BE2C (cell line): ENCODE results near the gene AKAP13.

Experiments used
- DNase-seq: peaks from one replicate; pipeline ENCODE4 v3.0.0-alpha.2; 2020
- H3K27me3 ChIP-seq: fragments of 250-450 bp; sonication (Bioruptor Pico); 2 replicates; pipeline ENCODE4 v1.5.1; 2020; ENCODE audit warnings: mild to moderate bottlenecking
- H3K36me3 ChIP-seq: fragments of 250-450 bp; sonication (Bioruptor Pico); 2 replicates; pipeline ENCODE4 v1.5.1; 2020; ENCODE audit warnings: mild to moderate bottlenecking
- H3K4me1 ChIP-seq: fragments of 250-450 bp; sonication (Bioruptor Pico); 2 replicates; pipeline ENCODE4 v1.5.1; 2020
- H3K4me3 ChIP-seq: 2 replicates; pipeline ENCODE4 v1.5.1; 2011; ENCODE audit warnings: low read depth, low read length
- H3K9me3 ChIP-seq: fragments of 250-450 bp; sonication (Bioruptor Pico); 2 replicates; pipeline ENCODE4 v1.5.1; 2020
- CTCF ChIP-seq: IDR thresholded peaks from 2 replicates; pipeline ENCODE4 v1.5.1; 2012; ENCODE audit warnings: mild to moderate bottlenecking, low read depth, low read length

AKAP13 gene

DNA sequence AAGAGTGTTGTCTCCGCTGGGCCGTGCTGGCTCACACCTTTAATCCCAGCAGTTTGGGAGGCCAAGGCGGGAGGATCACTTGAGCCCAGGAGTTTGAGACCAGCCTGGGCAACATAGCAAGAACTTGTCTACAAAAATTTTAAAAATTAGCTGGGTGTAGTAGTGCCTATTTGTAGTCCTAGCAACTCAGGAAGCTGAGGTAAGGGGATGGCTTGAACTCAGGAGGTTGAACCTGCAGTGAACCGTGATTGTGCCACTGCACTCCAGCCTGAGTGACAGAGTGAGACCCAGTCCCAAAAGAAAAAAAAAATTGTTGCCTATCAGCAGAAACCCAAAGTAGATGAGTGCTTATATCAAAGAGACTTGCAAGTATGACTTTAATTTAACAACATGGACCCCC, 12.7 kb upstream of the AKAP13 start:
- no peak for TF ChIP-seq CTCF
- H3K9me3 ChIP-seq: no peaks in the 10 kb centered on the region
- H3K4me3 ChIP-seq: no peak overlapping the region
- H3K27me3 ChIP-seq: no peaks in the 10 kb centered on the region
- no peak for DNase-seq
- no peaks in the 10 kb centered on the region for H3K4me1 ChIP-seq
- no peaks in the 10 kb centered on the region for H3K36me3 ChIP-seq

DNA sequence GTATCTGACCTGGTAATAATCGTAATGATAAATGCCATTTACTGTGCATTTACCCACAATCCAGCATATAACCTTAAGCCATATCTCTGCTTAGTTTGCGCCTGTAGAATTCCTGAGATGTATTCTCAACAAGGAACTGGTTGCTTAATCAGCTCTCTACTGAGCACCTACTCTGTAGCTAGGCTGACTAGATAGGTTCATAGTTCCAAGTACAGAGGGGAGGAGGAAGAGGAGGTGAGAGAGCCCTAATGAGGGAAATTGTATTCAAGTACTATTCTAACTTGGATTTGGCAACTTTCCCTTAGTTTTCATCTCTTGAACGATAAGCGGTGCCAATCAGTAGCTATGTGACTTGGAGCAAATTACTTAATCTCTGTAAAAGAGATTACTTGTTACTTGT, 5.6 kb upstream of the AKAP13 start:
- Histone ChIP-seq H3K36me3 (no peaks in the 10 kb centered on the region), H3K4me1 (no peaks in the 10 kb centered on the region), H3K27me3 (no peaks in the 10 kb centered on the region), H3K9me3 (no peaks in the 10 kb centered on the region), H3K4me3 (no peak overlapping the region)
- TF ChIP-seq CTCF: no peak
- DNase-seq: no peak

DNA sequence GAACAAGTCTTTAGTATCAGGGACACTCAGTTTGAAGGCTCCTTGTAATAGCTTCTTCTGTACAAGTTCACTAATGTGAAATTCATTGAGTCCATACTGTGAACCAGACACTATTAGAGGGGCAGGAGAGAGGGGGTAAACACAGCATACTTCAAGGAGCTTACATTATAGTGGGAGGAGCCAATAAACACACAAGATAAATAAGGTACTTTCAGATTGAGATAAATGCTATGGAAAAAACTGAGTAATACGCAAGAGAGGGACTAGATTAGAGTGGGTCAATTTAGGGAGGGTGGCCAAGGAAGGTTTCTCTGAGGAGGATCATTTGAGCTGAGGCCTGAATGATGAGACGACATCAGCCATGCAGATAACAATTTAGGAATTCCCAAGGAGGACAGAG, 3.1 kb upstream of the AKAP13 start:
- Histone ChIP-seq H3K4me3 (no peak overlapping the region), H3K4me1 (0 out of 2 replicates have a peak, but pooled peaks cover 3% of the 10 kb centered on the region), H3K36me3 (peaks cover 2% of the 10 kb centered on the region; the same call in 1 of the 2 replicates), H3K9me3 (no peaks in the 10 kb centered on the region), H3K27me3 (no peaks in the 10 kb centered on the region)
- no peak for DNase-seq
- TF ChIP-seq CTCF: no peak

DNA sequence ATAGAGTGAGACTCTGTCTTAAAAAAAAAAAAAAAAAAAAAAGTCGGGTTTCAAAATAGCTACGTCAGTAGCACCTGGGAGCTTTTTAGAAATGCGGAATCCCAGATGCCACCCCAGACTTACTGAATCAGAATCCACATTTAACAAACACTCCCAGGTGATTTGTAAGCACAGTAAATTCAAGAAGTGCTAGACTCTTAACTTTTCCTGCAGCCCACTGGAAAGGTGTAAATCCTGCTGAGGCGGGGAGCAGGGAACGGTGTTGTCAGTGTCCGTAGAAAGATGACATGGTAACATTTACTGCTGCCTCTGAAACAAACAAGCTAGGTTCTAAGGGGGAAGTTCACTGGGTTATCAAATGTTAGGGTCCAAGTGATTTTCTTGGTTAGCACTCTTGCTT, 2.4 kb upstream of the AKAP13 start:
- H3K4me3 ChIP-seq: no peak overlapping the region
- no peak for TF ChIP-seq CTCF
- peaks cover 2% of the 10 kb centered on the region; the same call in 1 of the 2 replicates for H3K36me3 ChIP-seq
- no peaks in the 10 kb centered on the region for H3K27me3 ChIP-seq
- 0 out of 2 replicates have a peak, but pooled peaks cover 3% of the 10 kb centered on the region for H3K4me1 ChIP-seq
- no peaks in the 10 kb centered on the region for H3K9me3 ChIP-seq
- no peak for DNase-seq

DNA sequence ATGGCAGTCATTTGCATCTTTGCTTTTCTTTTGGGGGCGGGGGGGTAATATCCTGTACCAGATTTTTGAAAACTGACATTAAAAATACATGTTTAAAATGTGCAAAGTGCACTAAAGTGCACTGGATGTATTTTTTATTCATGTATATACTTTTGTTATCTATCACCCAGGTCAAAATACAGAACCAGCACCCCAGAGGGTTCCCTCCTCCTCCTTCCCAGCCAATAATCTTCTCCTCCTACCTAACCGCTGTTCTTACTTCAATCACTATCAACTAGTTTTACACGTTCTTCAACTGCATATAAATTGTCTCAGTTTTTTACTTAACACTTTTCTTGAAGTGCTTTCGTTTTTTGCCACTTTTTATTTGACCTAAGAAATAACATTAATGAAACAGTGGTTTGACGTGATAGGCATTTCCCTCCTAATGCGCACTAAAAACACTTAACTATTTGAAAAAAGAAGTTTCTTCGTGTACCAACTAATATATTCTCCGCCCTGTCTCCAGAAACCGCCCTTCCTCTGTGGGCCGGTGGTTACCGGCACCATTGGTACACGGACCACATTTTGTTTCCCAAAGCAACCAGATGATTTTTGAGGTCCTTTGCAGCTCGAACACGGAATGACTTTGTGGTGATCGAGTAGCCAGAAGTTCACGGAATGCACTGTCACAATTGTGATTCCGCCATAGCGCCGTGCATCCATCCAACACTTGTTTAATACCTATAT, 836 bp upstream of the AKAP13 start:
- peak overlapping the region; percentile 82 for H3K4me3 ChIP-seq
- H3K36me3 ChIP-seq: peaks cover 2% of the 10 kb centered on the region; the same call in 1 of the 2 replicates
- no peaks in the 10 kb centered on the region for H3K9me3 ChIP-seq
- 0 out of 2 replicates have a peak, but pooled peaks cover 3% of the 10 kb centered on the region for H3K4me1 ChIP-seq
- no peak for TF ChIP-seq CTCF
- H3K27me3 ChIP-seq: no peaks in the 10 kb centered on the region
- DNase-seq: no peak
